HEK293 (cell line): Measurements from ENCODE around the gene SIK2.

Source experiments
- CTCF ChIA-PET: fragments of 350-600 bp; formaldehyde crosslinking; extraction: SDS; loops from one replicate; lab custom pipeline; 2021; ENCODE audit warnings: antibody characterized with exemption; lab: Yijun Ruan, JAX
- POLR2A ChIA-PET: fragments of 300-600 bp; formaldehyde crosslinking; extraction: SDS; loops from one replicate; lab custom pipeline; 2020; ENCODE audit warnings: antibody characterized with exemption, inconsistent platforms; lab: Yijun Ruan, JAX
- H3K27ac ChIP-seq: fragments of 200-500 bp; sonication (Bioruptor generic); 2 replicates; pipeline ENCODE4 v1.5.1; 2014; ENCODE audit warnings: low read depth, low read length, control low read depth, inconsistent platforms; ENCODE audit errors: extremely low read depth
- H3K36me3 ChIP-seq, 2 experiments: fragments of 200-500 bp in 1 of 2; sonication (Bioruptor generic) in 1 of 2; 1 replicate in 1 of 2; 2 replicates in 1 of 2; pipeline ENCODE4 v1.5.1; 2014 to 2017; ENCODE audit warnings: inconsistent platforms in 2 of 2, low read length in 2 of 2; ENCODE audit not compliant: control insufficient read depth in 2 of 2, insufficient read depth in 1 of 2
- H3K4me1 ChIP-seq: fragments of 200-500 bp; sonication (Bioruptor generic); 2 replicates; pipeline ENCODE4 v1.5.1; 2014; ENCODE audit warnings: mild to moderate bottlenecking, low read length, inconsistent platforms; ENCODE audit not compliant: control insufficient read depth, insufficient read depth
- H3K4me3 ChIP-seq: 2 replicates; pipeline ENCODE4 v1.5.1; 2011; ENCODE audit warnings: low read depth, mild to moderate bottlenecking, control low read depth, low read length, moderate library complexity
- H3K9me3 ChIP-seq: fragments of 200-500 bp; sonication (Bioruptor generic); 2 replicates; pipeline ENCODE4 v1.5.1; 2014; ENCODE audit warnings: low read depth, low read length, inconsistent platforms; ENCODE audit not compliant: control insufficient read depth, insufficient read depth
- CTCF ChIP-seq: fragments of 450-650 bp; formaldehyde crosslinking; IDR thresholded peaks from 2 replicates; pipeline ENCODE4 v1.5.1; 2016; ENCODE audit warnings: missing biosample characterization, missing genetic modification characterization
- ELK4 ChIP-seq: IDR thresholded peaks from 2 replicates; pipeline ENCODE4 v1.6.1; 2011; ENCODE audit warnings: mild to moderate bottlenecking, low read depth, low read length, borderline replicate concordance
- FEZF1 ChIP-seq: fragments of 450-650 bp; formaldehyde crosslinking; IDR thresholded peaks from 2 replicates; pipeline ENCODE4 v1.5.1; 2016; ENCODE audit warnings: missing biosample characterization, missing genetic modification characterization
- HIC1 ChIP-seq: fragments of 450-650 bp; formaldehyde crosslinking; IDR thresholded peaks from 2 replicates; pipeline ENCODE4 v1.5.1; 2016; ENCODE audit warnings: missing biosample characterization, missing genetic modification characterization
- KLF10 ChIP-seq: fragments of 450-650 bp; IDR thresholded peaks from 2 replicates; pipeline ENCODE4 v1.5.1; 2018; ENCODE audit warnings: missing biosample characterization, mild to moderate bottlenecking, missing genetic modification characterization
- PBX3 ChIP-seq: sonication (generic); formaldehyde crosslinking; IDR thresholded peaks from 2 replicates; pipeline ENCODE4 v1.8.1; 2022; ENCODE audit warnings: mild to moderate bottlenecking, moderate library complexity, missing genetic modification reagents
- PRDM1 ChIP-seq: fragments of 450-650 bp; formaldehyde crosslinking; IDR thresholded peaks from 2 replicates; pipeline ENCODE4; 2016; ENCODE audit warnings: missing biosample characterization, missing genetic modification characterization
- SCRT2 ChIP-seq: fragments of 450-650 bp; formaldehyde crosslinking; IDR thresholded peaks from 2 replicates; pipeline ENCODE4 v1.5.1; 2016; ENCODE audit warnings: missing biosample characterization, missing genetic modification characterization
- ZEB2 ChIP-seq: fragments of 450-650 bp; formaldehyde crosslinking; IDR thresholded peaks from 2 replicates; pipeline ENCODE4 v1.5.1; 2016; ENCODE audit warnings: missing biosample characterization, missing genetic modification characterization
- ZNF132 ChIP-seq: fragments of 450-650 bp; formaldehyde crosslinking; IDR thresholded peaks from 2 replicates; pipeline ENCODE4 v1.5.1; 2017; ENCODE audit warnings: missing biosample characterization, missing genetic modification characterization, borderline replicate concordance
- ZNF138 ChIP-seq: fragments of 450-650 bp; formaldehyde crosslinking; IDR thresholded peaks from 2 replicates; pipeline ENCODE4 v1.5.1; 2016; ENCODE audit warnings: missing biosample characterization, missing genetic modification characterization, borderline replicate concordance
- ZNF175 ChIP-seq: fragments of 450-650 bp; formaldehyde crosslinking; IDR thresholded peaks from 2 replicates; pipeline ENCODE4 v1.5.1; 2016; ENCODE audit warnings: missing biosample characterization, missing genetic modification characterization
- ZNF2 ChIP-seq: fragments of 450-650 bp; formaldehyde crosslinking; IDR thresholded peaks from 2 replicates; pipeline ENCODE4 v1.5.1; 2016; ENCODE audit warnings: missing biosample characterization, missing genetic modification characterization
- ZNF202 ChIP-seq: fragments of 450-650 bp; formaldehyde crosslinking; IDR thresholded peaks from 2 replicates; pipeline ENCODE4 v1.5.1; 2016; ENCODE audit warnings: missing biosample characterization, missing genetic modification characterization, borderline replicate concordance
- ZNF26 ChIP-seq: fragments of 450-650 bp; formaldehyde crosslinking; IDR thresholded peaks from 2 replicates; pipeline ENCODE4 v1.5.1; 2016; ENCODE audit warnings: missing biosample characterization, missing genetic modification characterization
- ZNF391 ChIP-seq: fragments of 450-650 bp; formaldehyde crosslinking; IDR thresholded peaks from 2 replicates; pipeline ENCODE4 v1.5.1; 2016; ENCODE audit warnings: low read depth, missing biosample characterization, missing genetic modification characterization, borderline replicate concordance
- ZNF629 ChIP-seq: fragments of 450-650 bp; formaldehyde crosslinking; IDR thresholded peaks from 2 replicates; pipeline ENCODE4 v1.5.1; 2017; ENCODE audit warnings: missing biosample characterization, missing genetic modification characterization
- ZNF660 ChIP-seq: fragments of 450-650 bp; IDR thresholded peaks from 2 replicates; pipeline ENCODE4 v1.5.1; 2018; ENCODE audit warnings: missing biosample characterization, mild to moderate bottlenecking, missing genetic modification characterization
- ZNF701 ChIP-seq: fragments of 450-650 bp; formaldehyde crosslinking; IDR thresholded peaks from 2 replicates; pipeline ENCODE4 v1.5.1; 2016; ENCODE audit warnings: missing biosample characterization, missing genetic modification characterization
- ZNF704 ChIP-seq: fragments of 450-650 bp; formaldehyde crosslinking; IDR thresholded peaks from 2 replicates; pipeline ENCODE4 v1.5.1; 2016; ENCODE audit warnings: missing biosample characterization, missing genetic modification characterization
- ZNF777 ChIP-seq: fragments of 450-650 bp; formaldehyde crosslinking; IDR thresholded peaks from 2 replicates; pipeline ENCODE4 v1.5.1; 2017; ENCODE audit warnings: missing biosample characterization, missing genetic modification characterization, borderline replicate concordance
- ZNF837 ChIP-seq: fragments of 450-650 bp; formaldehyde crosslinking; IDR thresholded peaks from 2 replicates; pipeline ENCODE4 v1.5.1; 2016; ENCODE audit warnings: missing biosample characterization, missing genetic modification characterization
- ZSCAN16 ChIP-seq: fragments of 450-650 bp; formaldehyde crosslinking; IDR thresholded peaks from 2 replicates; pipeline ENCODE4 v1.5.1; 2016; ENCODE audit warnings: missing biosample characterization, missing genetic modification characterization

The SIK2 gene

GRCh38 chr11:111680486-111681175 is 78.4 kb downstream of the SIK2 start:
- Histone ChIP-seq H3K27ac (no peak overlapping the region), H3K9me3 (no peaks in the 10 kb centered on the region), H3K4me1 (no peaks in the 10 kb centered on the region), H3K36me3 (peaks cover 0 to 3% of the 10 kb centered on the region in 2 experiments; a peak in 1 of 3 replicates), H3K4me3 (no peak overlapping the region)
- TF ChIP-seq ZNF26 (tag by site-specific recombination) = no peak
- TF ChIP-seq ZNF132 = no peak
- no peak for TF ChIP-seq ZNF391 (tag by site-specific recombination)
- TF ChIP-seq PBX3 (CRISPR knock-in tag) = no peak
- no peak for TF ChIP-seq ZSCAN16
- TF ChIP-seq ELK4 = no peak
- no peak for TF ChIP-seq ZEB2
- TF ChIP-seq ZNF701 = no peak
- TF ChIP-seq ZNF2 = no peak
- POLR2A ChIA-PET = no interaction called here
- CTCF ChIA-PET = interaction anchor here (1.0 kb wide), 1 partner anchor 38 kb away, joined by 3 read pairs; no protein-coding TSS in a partner anchor

GRCh38 chr11:111683806-111684205 is 81.6 kb downstream of the SIK2 start:
- Histone ChIP-seq H3K4me1 (no peaks in the 10 kb centered on the region), H3K9me3 (no peaks in the 10 kb centered on the region), H3K27ac (no peak overlapping the region), H3K36me3 (peaks cover 0 to 8% of the 10 kb centered on the region in 2 experiments; a peak in 1 of 3 replicates), H3K4me3 (no peak overlapping the region)
- POLR2A ChIA-PET = no interaction called here
- CTCF ChIA-PET = no interaction called here
- no peak for TF ChIP-seq ZNF132
- no peak for TF ChIP-seq FEZF1 (tag by site-specific recombination)
- TF ChIP-seq ZNF777 (tag by site-specific recombination) = no peak
- no peak for TF ChIP-seq PRDM1
- no peak for TF ChIP-seq HIC1
- no peak for TF ChIP-seq CTCF (tag by site-specific recombination)
- TF ChIP-seq ZNF202 (tag by site-specific recombination) = no peak
- TF ChIP-seq ZNF660 = no peak
- no peak for TF ChIP-seq KLF10 (tag by site-specific recombination)
- TF ChIP-seq ZNF629 = no peak
- no peak for TF ChIP-seq SCRT2 (tag by site-specific recombination)
- TF ChIP-seq ZNF704 (tag by site-specific recombination) = no peak
- TF ChIP-seq ZNF837 (tag by site-specific recombination) = no peak
- no peak for TF ChIP-seq ZNF138
- no peak for TF ChIP-seq ZNF175 (tag by site-specific recombination)
